ENCODE measurements around the gene HMG20A. TPM values are rescaled to one million over a fixed set of nuclear protein-coding genes. Genes with fewer than 3 reads are reported as not detected.

HMG20A gene
- total RNA-seq, 1 experiment from 2014 or later: 60.2 TPM

DNA sequence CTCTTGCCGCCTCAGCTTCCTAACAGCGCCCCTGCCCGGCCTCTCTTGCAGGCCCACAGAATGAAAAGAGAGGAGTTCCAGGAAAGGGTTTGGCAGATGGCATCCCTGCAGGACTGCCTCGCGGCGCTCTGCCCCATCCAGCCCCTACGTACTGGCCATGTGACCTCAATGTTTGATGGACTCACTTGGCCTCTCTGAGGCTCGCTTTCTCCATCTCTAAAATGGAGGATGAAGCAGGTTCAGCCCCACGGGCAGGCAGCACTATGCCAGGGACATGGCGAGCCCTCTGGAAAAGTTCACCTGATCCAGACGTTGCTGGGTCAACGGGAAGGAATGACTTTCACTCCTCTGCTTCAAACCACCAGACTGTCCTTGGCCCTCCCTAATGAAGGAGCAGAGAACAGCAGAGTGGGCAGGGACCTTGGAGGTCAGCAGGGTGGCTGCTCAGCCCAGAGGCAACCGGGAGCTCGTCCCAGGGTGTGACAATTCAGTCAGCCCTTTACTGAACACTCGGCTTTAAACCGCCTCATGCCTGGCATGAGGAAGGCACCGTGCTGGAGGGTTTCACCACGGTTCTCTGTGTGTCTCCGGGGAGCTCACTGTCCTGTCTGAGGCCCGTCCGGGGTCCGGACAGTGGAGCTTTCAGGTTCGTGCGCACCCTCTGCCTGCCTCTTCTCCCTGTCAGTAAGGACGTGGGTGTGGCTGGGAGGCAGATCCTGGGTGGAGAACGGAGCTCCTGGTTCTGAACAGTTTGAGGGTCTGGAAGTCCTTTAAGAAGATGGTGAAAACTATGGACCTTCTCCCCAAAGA is 110.7 kb downstream of the HMG20A start:
- Histone ChIP-seq H3K27ac (ENCODE audit: insufficient read length, low read depth, low read length) (no peak overlapping the region), H3K4me2 (ENCODE audit: insufficient read depth, insufficient read length, low read length) (no peak overlapping the region), H3K4ac (ENCODE audit: low read depth, low read length) (no peak overlapping the region), H2AK5ac (ENCODE audit: insufficient read length, low read length) (no peak overlapping the region), H3K23me2 (ENCODE audit: insufficient read length, low read depth, low read length, poor library complexity, severe bottlenecking) (no peaks in the 10 kb centered on the region), H3K14ac (ENCODE audit: insufficient read depth, low read length) (no peak overlapping the region), H3K9me3 (ENCODE audit: control insufficient read depth, low read depth, low read length) (no peaks in the 10 kb centered on the region), H3K18ac (ENCODE audit: insufficient read length, low read depth, low read length) (no peak overlapping the region), H2BK5ac (ENCODE audit: insufficient read length, low read length) (no peak overlapping the region), H4K8ac (replicated peaks; ENCODE audit: insufficient read length, low read depth, low read length) (no peak overlapping the region), H2BK20ac (ENCODE audit: low read depth, low read length, poor library complexity, severe bottlenecking) (no peak overlapping the region), H3K79me2 (ENCODE audit: insufficient read depth, low read length) (no peaks in the 10 kb centered on the region), H2AFZ (ENCODE audit: low read length) (no peak overlapping the region), H3K56ac (ENCODE audit: insufficient read length, low read depth, low read length) (no peak overlapping the region), H4K5ac (ENCODE audit: insufficient read length, low read depth, low read length) (no peak overlapping the region), H3K23ac (ENCODE audit: insufficient read length, low read depth, low read length) (no peak overlapping the region), H2BK12ac (ENCODE audit: insufficient read length, low read depth, low read length) (no peak overlapping the region), H2BK15ac (ENCODE audit: low read depth, low read length) (no peak overlapping the region), H3K79me1 (ENCODE audit: insufficient read depth, low read depth, low read length, poor library complexity, severe bottlenecking) (no peaks in the 10 kb centered on the region), H2BK120ac (ENCODE audit: low read depth, low read length, poor library complexity, severe bottlenecking) (no peak overlapping the region), H3K4me1 (ENCODE audit: insufficient read depth, low read length) (peaks cover 2% of the 10 kb centered on the region; the same call in 1 of the 2 replicates), H3T11ph (ENCODE audit: low read length) (no peak overlapping the region), H3K27me3 (ENCODE audit: insufficient read depth, low read length) (no peaks in the 10 kb centered on the region), H4K91ac (ENCODE audit: insufficient read length, low read depth, low read length) (no peak overlapping the region), H4K20me1 (ENCODE audit: control insufficient read depth, insufficient read depth, insufficient read length) (no peaks in the 10 kb centered on the region), H3K9ac (ENCODE audit: extremely low read depth, insufficient read length, low read length) (no peak overlapping the region)
- WGBS (ENCODE audit: extremely low coverage, insufficient read length, low lambda C conversion rate): no CpG with 5 or more reads among the region's 26 CpGs
- Mint-ChIP-seq H3K4me3 (no peak overlapping the region), H3K4me1 (peaks cover 60 to 61% of the 10 kb centered on the region in 2 experiments), H3K27ac (no peak overlapping the region), H3K36me3 (ENCODE audit: insufficient read depth in 1 of 3, low read depth in 3 of 3) (0 out of 7 replicates have a peak, but pooled peaks cover 0 to 3% (median 0%) of the 10 kb centered on the region in 3 experiments), H3K27me3 (ENCODE audit: low read depth) (peaks cover 9% of the 10 kb centered on the region), H3K9me3 (no peaks in the 10 kb centered on the region)
- no peak for DNase-seq
- TF ChIP-seq, protein P1, sequence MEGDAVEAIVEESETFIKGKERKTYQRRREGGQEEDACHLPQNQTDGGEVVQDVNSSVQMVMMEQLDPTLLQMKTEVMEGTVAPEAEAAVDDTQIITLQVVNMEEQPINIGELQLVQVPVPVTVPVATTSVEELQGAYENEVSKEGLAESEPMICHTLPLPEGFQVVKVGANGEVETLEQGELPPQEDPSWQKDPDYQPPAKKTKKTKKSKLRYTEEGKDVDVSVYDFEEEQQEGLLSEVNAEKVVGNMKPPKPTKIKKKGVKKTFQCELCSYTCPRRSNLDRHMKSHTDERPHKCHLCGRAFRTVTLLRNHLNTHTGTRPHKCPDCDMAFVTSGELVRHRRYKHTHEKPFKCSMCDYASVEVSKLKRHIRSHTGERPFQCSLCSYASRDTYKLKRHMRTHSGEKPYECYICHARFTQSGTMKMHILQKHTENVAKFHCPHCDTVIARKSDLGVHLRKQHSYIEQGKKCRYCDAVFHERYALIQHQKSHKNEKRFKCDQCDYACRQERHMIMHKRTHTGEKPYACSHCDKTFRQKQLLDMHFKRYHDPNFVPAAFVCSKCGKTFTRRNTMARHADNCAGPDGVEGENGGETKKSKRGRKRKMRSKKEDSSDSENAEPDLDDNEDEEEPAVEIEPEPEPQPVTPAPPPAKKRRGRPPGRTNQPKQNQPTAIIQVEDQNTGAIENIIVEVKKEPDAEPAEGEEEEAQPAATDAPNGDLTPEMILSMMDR (conservative IDR thresholded peaks at IDR 0.05): no peak

Data from H9 (cell line).